ENCODE measurements around the gene ANKRD27. TPM values are rescaled to one million over a fixed set of nuclear protein-coding genes. Genes with fewer than 3 reads are reported as not detected.
"Not testable (repeated sequence)": the region's sequence is repeated elsewhere in the genome, so short reads cannot be mapped to it uniquely, and the experiment has no call there.

Gene ANKRD27
- total RNA-seq, 1 donor = 31.5 TPM

DNA sequence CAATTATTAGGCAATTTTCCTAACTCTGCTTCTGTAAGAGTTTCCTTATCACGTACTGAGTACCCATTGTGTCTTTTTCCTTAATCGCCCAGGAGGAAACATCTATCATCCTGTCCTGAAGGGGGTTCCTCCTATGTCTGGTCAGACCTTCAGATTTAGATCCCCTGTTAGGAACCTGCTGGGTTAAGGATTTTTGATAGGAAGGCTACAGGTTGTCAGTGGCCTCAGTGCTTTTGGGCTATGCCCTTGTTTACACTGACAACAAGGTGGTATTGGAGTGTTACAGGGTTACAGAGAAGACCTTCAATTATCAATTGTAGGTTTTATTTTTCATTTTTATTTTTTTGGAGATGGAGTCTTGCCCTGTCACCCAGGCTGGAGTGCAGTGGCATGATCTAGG is 19.9 kb upstream of the ANKRD27 start:
- not testable (repeated sequence) for H3K4me3 ChIP-seq (ENCODE audit: insufficient read depth, low read length); H3K27ac ChIP-seq (ENCODE audit: low read depth, low read length); H2AFZ ChIP-seq (ENCODE audit: low read length); H3K4me2 ChIP-seq (ENCODE audit: insufficient read depth, low read length); H3K9me3 ChIP-seq (ENCODE audit: low read depth, low read length); H3K27me3 ChIP-seq (ENCODE audit: insufficient read depth, low read length); H3K36me3 ChIP-seq (ENCODE audit: insufficient read depth, low read length); DNase-seq (ENCODE audit: insufficient read length, low spot score, missing footprints)
- H4K20me1 ChIP-seq (ENCODE audit: insufficient read depth, low read length) = peaks cover 17% of the 10 kb centered on the region
- H3K79me2 ChIP-seq (ENCODE audit: insufficient read depth, low read length) = peaks cover 81% of the 10 kb centered on the region
- peaks cover 22% of the 10 kb centered on the region for H3K4me1 ChIP-seq (ENCODE audit: insufficient read depth, low read length)

DNA sequence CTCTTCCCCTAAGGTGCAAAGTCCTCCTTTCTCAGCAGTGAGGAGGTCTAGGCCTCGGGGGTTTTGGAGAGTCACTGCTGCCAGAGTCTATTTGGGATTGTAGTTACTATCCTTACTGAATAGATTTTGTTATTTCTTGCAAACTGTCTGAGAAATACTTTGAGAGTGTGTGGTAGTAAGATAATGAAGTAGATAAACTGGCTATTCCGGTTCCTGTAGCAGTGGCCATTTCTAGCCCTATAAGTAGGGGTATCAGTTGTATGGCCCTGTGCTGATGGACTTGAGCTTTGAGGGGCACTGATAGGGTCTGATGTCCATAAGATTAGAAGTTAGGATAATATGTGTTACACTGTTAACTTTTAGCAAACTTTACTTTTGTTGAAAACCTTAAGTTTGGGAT is 19.3 kb upstream of the ANKRD27 start:
- H3K27me3 ChIP-seq (ENCODE audit: insufficient read depth, low read length); H3K9me3 ChIP-seq (ENCODE audit: low read depth, low read length); H3K36me3 ChIP-seq (ENCODE audit: insufficient read depth, low read length); H2AFZ ChIP-seq (ENCODE audit: low read length); DNase-seq (ENCODE audit: insufficient read length, low spot score, missing footprints); H3K27ac ChIP-seq (ENCODE audit: low read depth, low read length): not testable (repeated sequence)
- Histone ChIP-seq H3K4me2 (ENCODE audit: insufficient read depth, low read length) (peak overlapping the region; percentile 76), H3K4me3 (ENCODE audit: insufficient read depth, low read length) (peak overlapping the region; percentile 35), H3K79me2 (ENCODE audit: insufficient read depth, low read length) (peaks cover 76% of the 10 kb centered on the region), H4K20me1 (ENCODE audit: insufficient read depth, low read length) (peaks cover 17% of the 10 kb centered on the region), H3K4me1 (ENCODE audit: insufficient read depth, low read length) (peaks cover 22% of the 10 kb centered on the region)

DNA sequence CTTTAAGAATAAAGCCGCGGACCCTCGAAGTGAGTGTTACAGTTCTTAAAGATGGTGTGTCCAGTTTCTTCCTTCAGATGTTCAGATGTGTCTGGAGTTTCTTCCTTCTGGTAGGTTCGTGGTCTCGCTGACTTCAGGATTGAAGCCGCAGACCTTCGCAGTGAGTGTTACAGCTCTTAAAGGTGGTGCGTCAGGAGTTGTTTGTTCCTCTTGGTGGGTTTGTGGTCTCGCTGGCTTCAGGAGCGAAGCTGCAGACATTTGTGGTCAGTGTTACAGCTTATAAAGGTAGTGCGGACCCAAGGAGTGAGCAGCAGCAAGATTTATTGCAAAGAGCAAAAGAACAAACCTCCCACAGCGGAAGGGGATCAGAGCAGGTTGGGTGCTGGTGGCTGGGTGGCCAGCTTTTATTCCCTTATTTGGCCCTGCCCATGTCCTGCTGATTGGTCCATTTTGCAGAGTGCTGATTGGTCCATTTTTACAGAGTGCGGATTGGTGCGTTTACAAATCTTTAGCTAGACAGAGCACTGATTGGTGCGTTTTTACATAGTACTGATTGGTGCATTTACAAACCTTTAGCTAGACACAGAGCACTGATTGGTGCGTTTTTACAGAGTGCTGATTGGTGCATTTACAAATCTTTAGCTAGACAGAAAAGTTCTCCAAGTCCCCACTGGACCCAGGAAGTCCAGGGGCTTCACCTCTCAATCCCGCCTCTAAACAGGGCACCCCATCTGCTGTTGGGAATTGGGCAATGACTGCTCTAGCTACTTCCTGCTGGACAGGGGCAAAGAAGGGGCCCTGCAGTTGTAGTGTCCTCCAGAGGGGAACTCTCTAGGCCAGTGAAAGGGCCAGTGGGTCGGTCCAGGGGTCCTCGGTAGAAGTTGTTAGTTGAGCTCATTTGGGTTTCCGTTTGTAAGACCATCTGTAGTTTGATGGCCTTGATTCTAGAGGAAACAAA is 18.4 kb upstream of the ANKRD27 start:
- not testable (repeated sequence) for H3K27ac ChIP-seq (ENCODE audit: low read depth, low read length); H3K9me3 ChIP-seq (ENCODE audit: low read depth, low read length); DNase-seq (ENCODE audit: insufficient read length, low spot score, missing footprints); H3K27me3 ChIP-seq (ENCODE audit: insufficient read depth, low read length); H3K36me3 ChIP-seq (ENCODE audit: insufficient read depth, low read length); H2AFZ ChIP-seq (ENCODE audit: low read length)
- Histone ChIP-seq H3K4me1 (ENCODE audit: insufficient read depth, low read length) (peaks cover 22% of the 10 kb centered on the region), H3K4me3 (ENCODE audit: insufficient read depth, low read length) (peak overlapping the region; percentile 80), H4K20me1 (ENCODE audit: insufficient read depth, low read length) (peaks cover 17% of the 10 kb centered on the region), H3K4me2 (ENCODE audit: insufficient read depth, low read length) (peak overlapping the region; percentile 76), H3K79me2 (ENCODE audit: insufficient read depth, low read length) (peaks cover 67% of the 10 kb centered on the region)

DNA sequence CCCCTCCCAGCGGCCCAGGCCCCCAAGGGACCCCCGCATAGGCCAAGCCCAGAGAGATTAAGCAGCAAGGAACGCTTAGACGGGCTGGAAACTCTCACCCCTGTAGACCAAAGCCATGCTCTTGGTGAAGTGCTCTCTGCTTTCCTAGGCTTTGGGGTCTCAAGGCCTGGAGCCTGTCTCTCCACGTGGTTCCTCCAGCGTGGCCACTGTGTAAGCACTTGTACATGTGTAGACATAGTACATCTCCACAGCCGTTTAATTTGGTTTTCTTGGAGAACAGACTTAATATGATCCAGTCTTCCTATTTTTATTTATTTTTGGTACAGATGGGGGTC is 17.7 kb upstream of the ANKRD27 start:
- no peaks in the 10 kb centered on the region for H3K27me3 ChIP-seq (ENCODE audit: insufficient read depth, low read length)
- DNase-seq (ENCODE audit: insufficient read length, low spot score, missing footprints) = no peak
- H3K4me1 ChIP-seq (ENCODE audit: insufficient read depth, low read length) = peaks cover 22% of the 10 kb centered on the region
- H3K79me2 ChIP-seq (ENCODE audit: insufficient read depth, low read length) = peaks cover 62% of the 10 kb centered on the region
- H4K20me1 ChIP-seq (ENCODE audit: insufficient read depth, low read length) = peaks cover 17% of the 10 kb centered on the region
- no peaks in the 10 kb centered on the region for H3K9me3 ChIP-seq (ENCODE audit: low read depth, low read length)
- TF ChIP-seq, protein P1, sequence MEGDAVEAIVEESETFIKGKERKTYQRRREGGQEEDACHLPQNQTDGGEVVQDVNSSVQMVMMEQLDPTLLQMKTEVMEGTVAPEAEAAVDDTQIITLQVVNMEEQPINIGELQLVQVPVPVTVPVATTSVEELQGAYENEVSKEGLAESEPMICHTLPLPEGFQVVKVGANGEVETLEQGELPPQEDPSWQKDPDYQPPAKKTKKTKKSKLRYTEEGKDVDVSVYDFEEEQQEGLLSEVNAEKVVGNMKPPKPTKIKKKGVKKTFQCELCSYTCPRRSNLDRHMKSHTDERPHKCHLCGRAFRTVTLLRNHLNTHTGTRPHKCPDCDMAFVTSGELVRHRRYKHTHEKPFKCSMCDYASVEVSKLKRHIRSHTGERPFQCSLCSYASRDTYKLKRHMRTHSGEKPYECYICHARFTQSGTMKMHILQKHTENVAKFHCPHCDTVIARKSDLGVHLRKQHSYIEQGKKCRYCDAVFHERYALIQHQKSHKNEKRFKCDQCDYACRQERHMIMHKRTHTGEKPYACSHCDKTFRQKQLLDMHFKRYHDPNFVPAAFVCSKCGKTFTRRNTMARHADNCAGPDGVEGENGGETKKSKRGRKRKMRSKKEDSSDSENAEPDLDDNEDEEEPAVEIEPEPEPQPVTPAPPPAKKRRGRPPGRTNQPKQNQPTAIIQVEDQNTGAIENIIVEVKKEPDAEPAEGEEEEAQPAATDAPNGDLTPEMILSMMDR (IDR thresholded peaks at IDR 0.05; ENCODE audit: extremely low read depth, low read depth, low read length) = no peak
- peak overlapping the region; percentile 96 for H2AFZ ChIP-seq (ENCODE audit: low read length)
- H3K36me3 ChIP-seq (ENCODE audit: insufficient read depth, low read length) = no peaks in the 10 kb centered on the region
- peak overlapping the region; percentile 76 for H3K4me2 ChIP-seq (ENCODE audit: insufficient read depth, low read length)
- peak overlapping the region; percentile 80 for H3K4me3 ChIP-seq (ENCODE audit: insufficient read depth, low read length)
- peak overlapping the region; percentile 84 for H3K27ac ChIP-seq (ENCODE audit: low read depth, low read length)

DNA sequence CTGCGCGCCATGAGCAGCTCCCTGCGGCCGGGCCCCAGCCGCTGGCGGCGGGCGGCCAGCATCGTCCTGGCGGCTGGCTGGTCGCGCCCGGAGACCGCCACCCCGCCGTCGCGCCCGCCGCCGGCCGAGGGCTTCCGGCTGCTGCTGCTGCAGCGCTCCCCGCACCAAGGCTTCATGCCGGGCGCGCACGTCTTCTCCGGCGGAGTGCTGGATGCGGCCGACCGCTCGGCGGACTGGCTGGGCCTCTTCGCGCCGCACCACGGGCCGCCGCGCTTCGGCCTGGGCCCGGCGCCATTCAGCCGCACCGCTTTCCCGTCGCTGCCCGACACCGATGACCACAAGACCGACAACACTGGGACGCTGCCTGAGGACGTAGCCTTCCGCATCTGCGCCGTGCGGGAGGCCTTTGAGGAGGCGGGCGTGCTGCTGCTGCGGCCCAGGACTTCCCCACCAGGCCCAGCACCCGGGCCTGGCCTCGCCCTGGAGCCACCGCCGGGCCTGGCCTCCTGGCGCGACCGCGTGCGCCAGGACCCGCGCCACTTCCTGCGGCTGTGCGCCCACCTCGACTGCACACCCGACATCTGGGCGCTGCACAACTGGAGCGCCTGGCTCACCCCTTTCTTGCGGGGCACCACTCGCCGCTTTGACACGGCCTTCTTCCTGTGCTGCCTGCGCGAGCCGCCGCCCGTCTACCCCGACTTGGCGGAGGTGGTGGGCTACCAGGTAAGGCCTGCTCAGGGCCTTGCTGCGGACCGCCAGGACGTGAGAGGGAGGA is 17.2 kb upstream of the ANKRD27 start:
- H2AFZ ChIP-seq (ENCODE audit: low read length) = peak overlapping the region; percentile 96
- DNase-seq (ENCODE audit: insufficient read length, low spot score, missing footprints) = peak; percentile 93
- TF ChIP-seq, protein P1 (IDR thresholded peaks at IDR 0.05; ENCODE audit: extremely low read depth, low read depth, low read length) = no peak
- peak overlapping the region; percentile 84 for H3K27ac ChIP-seq (ENCODE audit: low read depth, low read length)
- H3K36me3 ChIP-seq (ENCODE audit: insufficient read depth, low read length) = no peaks in the 10 kb centered on the region
- peak overlapping the region; percentile 76 for H3K4me2 ChIP-seq (ENCODE audit: insufficient read depth, low read length)
- peak overlapping the region; percentile 80 for H3K4me3 ChIP-seq (ENCODE audit: insufficient read depth, low read length)
- H3K9me3 ChIP-seq (ENCODE audit: low read depth, low read length) = no peaks in the 10 kb centered on the region
- no peaks in the 10 kb centered on the region for H3K27me3 ChIP-seq (ENCODE audit: insufficient read depth, low read length)
- H4K20me1 ChIP-seq (ENCODE audit: insufficient read depth, low read length) = peaks cover 17% of the 10 kb centered on the region
- H3K79me2 ChIP-seq (ENCODE audit: insufficient read depth, low read length) = peaks cover 56% of the 10 kb centered on the region
- peaks cover 22% of the 10 kb centered on the region for H3K4me1 ChIP-seq (ENCODE audit: insufficient read depth, low read length)

Data from osteoblast (primary cell).